Measurements from ENCODE around the gene GAN.
"Not testable (repeated sequence)": the region's sequence is repeated elsewhere in the genome, so short reads cannot be mapped to it uniquely, and the experiment has no call there.

GAN gene

GRCh38 chr16:81401035-81401950 is 86.5 kb downstream of the GAN start:
- no peak for DNase-seq

DNA sequence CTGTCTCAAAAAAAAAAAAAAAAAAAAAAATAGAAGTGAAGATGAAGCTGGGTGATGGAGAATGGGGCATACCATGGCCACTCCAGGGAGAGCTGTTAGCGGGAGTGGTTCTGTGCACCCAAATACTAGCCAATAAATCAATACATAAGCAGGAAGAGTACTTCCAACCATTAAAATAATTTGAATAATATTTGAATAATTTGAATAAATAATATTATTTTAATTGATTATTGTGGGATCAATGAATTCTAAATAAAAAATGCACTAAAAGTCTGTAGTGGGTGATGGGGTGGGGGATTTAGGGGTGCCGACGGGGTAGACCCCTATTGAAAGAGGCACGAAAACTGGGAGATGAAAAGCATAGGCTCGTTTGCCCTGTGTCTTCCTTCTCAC is 88.4 kb downstream of the GAN start:
- DNase-seq: no peak

- DNase-seq: peak; percentile 31
Observed at GRCh38 chr16:81403601-81404391, 89.0 kb downstream of the GAN start.

DNA sequence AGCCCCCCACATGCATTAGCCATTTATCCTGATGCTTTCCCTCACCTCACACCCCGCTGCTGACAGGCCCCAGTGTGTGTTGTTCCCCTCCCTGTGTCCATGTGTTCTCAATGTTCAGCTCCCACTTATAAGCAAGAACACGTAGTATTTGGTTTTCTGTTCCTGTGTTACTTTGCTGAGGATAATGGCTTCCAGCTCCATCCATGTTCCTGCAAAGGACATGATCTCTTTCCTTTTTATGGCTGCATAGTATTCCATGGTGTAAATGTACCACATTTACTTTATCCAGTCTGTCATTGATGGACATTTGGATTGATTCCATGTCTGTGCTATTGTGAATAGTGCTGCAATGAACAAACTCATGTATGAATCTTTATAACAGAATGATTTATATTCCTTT is 90.2 kb downstream of the GAN start:
- DNase-seq: not testable (repeated sequence)

- no peak for DNase-seq
Observed at GRCh38 chr16:81405702-81406113, 90.9 kb downstream of the GAN start.

- no peak for DNase-seq
Observed at GRCh38 chr16:81408409-81408950, 93.7 kb downstream of the GAN start.

DNA sequence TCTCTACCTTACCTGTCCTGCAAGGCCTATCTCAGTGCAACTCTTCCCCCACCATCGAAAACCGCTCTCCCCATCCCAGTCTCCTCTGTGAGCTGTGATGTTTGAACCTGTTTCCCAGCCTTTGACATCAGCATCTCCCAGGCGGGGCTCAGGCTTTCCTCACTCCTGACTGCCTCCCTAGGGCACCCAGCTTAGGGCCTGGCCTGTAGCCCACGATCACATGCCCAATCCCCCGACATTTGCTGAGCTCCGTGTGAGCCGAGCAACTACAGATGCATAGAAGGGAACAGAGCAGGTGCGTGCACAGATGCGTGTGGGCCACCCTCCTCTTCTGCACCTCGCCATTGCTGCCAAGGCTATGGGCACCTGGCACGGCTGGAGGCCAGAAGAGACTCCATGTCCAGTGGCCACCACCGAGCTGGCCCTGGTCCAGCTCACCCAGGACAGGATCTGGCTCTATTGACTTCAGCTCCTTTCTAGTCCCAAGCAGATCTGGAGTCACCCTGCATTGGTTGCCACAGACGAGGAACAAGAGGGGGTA is 94.3 kb downstream of the GAN start:
- no peak for DNase-seq

- no peak for DNase-seq
Observed at GRCh38 chr16:81410643-81411293, 96.0 kb downstream of the GAN start.

GRCh38 chr16:81413245-81413990 is 98.7 kb downstream of the GAN start:
- no peak for DNase-seq

DNA sequence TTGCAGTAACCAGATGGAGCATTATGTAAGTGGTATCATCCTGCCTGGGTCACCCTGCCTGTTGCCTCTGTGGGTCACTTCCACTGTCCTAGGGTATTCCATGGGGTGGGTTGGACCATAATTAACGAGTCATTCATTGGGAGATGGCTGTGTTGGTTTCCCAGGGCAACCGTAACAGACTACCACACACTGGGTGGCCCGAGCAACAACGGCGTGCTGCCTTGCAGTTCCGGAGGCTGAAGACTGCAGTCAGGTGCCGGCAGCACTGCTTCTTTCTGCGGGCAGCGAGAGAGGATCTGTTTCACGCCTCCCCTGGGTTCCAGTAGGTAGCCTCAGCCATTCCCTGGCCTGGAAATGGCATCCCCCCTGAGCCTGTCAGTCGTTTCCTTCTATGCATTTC is 101.0 kb downstream of the GAN start:
- DNase-seq: no peak

DNA sequence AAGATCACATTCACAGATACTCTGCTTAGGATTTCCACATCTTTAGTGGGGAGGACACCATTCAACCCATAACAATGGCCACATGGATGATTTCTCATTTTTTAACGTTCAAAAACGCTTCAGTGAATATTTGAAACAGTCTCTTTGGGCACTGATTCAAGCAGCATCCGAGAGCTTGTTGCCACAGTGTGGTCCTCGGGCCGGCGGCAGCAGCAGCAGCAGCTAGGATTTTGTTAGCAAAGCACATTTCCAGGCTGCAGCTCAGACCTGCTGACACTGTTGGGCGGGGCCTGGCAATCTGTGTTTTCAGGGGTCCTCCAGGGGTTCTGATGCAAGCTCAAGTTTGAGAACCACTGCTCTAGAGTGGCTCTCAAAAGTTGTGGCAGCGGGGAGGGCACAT is 102.0 kb downstream of the GAN start:
- no peak for DNase-seq

DNA sequence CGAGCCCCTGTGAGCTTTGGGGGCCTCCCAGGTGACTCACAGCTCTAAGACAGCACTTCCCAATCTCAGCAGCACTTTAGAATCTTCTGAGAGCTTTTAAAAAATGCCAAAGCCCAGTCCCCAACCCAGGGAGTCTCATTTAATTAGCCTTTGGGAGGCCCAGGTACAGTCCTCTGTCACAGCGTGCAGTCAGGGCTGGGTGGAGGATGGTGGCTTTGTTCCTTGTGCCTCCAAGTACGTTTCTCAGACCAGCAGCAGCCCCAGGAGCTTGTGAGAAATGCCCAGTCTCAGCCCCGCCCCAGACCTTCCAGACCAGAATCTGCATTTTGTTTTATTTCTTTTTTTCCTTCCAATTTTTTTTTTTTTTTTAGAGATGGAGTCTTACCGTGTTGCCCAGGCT is 102.4 kb downstream of the GAN start:
- no peak for DNase-seq

DNA sequence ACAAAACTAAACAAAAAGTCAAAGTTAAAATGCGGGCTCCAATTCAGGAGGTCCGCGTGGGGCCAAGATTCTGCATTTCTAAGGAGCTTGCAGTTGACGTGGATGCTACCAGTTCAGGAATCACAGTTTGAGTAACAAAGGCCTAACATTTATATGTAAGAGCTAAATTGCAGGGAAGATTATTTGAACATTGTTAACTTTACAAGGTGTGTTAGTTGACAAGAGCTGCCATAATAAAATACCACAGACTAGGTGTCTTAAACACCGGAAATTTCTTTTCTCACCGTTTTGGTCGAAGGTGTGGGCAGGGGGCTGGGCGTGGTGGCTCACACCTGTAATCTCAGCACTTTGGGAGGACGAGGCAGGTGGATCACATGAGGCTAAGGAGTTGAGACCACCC is 105.0 kb downstream of the GAN start:
- DNase-seq: no peak

GRCh38 chr16:81421126-81421525 is 106.4 kb downstream of the GAN start:
- no peak for DNase-seq

DNA sequence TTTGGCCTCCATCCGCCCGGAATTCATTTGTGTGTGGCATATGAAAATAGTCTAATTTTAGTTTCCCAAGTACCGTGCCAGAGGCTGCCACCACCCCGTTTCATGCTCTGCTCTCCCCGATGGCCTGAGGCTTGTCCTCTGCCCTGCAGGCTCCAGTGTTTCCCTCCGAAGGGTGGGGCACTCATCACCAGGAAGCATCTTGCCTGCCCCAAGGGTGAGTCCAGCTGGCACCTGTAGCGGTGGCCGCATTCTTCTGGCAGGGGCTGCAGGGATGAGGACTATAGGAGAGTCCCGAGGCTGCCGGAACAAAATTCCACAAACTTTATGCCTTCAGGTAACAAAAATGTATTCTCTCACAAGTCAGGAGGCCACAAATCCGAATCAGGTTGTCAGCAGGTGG is 106.8 kb downstream of the GAN start:
- DNase-seq: no peak

- DNase-seq: not testable (repeated sequence)
Observed at GRCh38 chr16:81422153-81422552, 107.4 kb downstream of the GAN start.

- DNase-seq: no peak
Observed at GRCh38 chr16:81424771-81425170, 110.0 kb downstream of the GAN start.

GRCh38 chr16:81427219-81427618 is 112.5 kb downstream of the GAN start:
- DNase-seq: no peak

- no peak for DNase-seq
Observed at GRCh38 chr16:81429045-81429521, 114.3 kb downstream of the GAN start.

DNA sequence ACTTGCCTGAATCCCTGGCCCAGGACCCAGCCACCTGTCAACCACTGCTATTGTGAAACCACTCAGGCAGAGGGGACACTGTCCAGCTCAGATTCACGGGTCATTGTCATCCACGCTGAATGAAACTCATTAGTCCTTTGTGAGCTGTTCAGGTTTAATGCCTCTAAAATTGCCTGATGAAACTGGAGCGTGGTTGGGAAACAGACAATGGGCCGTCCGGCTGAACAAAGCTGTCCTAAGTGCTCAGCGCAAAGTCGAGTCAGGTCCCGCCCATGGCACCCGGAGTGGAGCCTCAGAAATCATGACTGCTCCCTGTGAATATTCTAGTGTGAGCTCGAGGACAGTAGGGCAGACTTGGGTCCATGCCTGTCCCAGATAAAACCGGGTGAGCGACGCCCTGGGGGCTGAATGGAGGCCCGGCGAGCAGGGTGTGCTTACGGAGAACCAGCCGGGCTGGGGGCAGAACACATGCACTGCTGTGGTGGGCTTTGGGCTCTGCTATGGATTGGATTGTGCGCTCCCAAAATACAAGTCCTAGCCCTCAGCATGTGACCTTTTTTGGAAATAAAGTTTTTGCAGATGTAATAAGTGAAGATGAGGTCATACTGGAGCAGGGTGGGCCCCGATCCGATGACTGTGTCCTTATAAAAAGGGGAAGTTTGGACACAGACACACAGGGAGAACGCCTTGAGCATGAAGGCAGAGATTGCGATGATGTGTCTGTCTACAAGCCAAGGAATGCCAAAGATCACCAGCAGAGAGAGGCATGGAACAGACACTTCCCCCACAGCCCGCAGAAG is 117.0 kb downstream of the GAN start:
- DNase-seq: no peak

DNA sequence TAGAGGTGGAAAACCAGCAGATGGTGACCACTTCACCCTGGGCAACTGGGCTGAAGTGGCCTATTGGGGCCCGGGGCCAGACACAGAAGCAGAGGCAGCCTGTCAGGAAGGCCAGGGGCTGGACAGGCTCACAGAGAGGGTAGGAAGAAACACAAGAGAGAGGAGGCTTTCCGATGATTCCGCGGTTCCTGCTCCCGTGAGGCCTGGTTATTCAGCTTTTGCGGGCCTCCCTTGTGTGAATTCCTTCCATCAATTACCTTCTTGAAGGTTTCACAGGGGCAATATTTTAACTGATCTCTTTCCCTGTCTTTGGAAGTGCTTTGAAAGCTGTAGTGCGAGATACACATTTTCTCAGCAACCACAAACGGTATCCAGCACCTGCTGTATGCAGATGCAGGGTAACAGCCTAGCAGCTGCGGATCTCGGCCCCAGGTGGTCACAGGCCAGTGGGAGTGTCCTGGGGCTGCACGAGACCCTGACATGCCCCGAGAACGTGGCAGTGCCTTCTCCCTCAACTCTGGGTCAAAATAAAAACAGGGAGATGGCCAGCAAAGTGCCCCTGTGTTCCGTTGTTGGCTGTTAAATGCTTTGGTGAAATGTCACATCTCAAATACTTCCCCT is 118.3 kb downstream of the GAN start:
- DNase-seq: no peak

Data from NCI-H1694 treated with DMSO at 0.1 percent for 48 hours (cell line).